ENCODE measurements around the gene RPS6KL1.
"Not testable (repeated sequence)": the region's sequence is repeated elsewhere in the genome, so short reads cannot be mapped to it uniquely, and the experiment has no call there.

The RPS6KL1 gene

GRCh38 chr14:74941676-74942097 lies 18.6 kb upstream of the RPS6KL1 start:
- H3K4me3 ChIP-seq (ENCODE audit: low read length), result no peak overlapping the region

GRCh38 chr14:74940956-74941565 lies 18.0 kb upstream of the RPS6KL1 start:
- Histone ChIP-seq H3K27ac (ENCODE audit: low read length) (no peak overlapping the region), H3K9ac (ENCODE audit: low read depth, low read length) (no peak overlapping the region)

More at GRCh38 chr14:74941676-74942097, 18.6 kb upstream of the RPS6KL1 start:
- Histone ChIP-seq H3K4me1 (ENCODE audit: insufficient read depth, low read length) (no peaks in the 10 kb centered on the region), H3K36me3 (ENCODE audit: insufficient read depth, low read depth, low read length) (no peaks in the 10 kb centered on the region), H3K27me3 (ENCODE audit: insufficient read depth, low read length) (no peaks in the 10 kb centered on the region), H3K27ac (ENCODE audit: low read length) (no peak overlapping the region), H3K9ac (ENCODE audit: low read depth, low read length) (no peak overlapping the region), H3K9me3 (ENCODE audit: insufficient read depth, low read depth, low read length) (no peaks in the 10 kb centered on the region)

GRCh38 chr14:74938531-74939495 lies 15.8 kb upstream of the RPS6KL1 start:
- Histone ChIP-seq H3K4me1 (ENCODE audit: insufficient read depth, low read length) (no peaks in the 10 kb centered on the region), H3K9ac (ENCODE audit: low read depth, low read length) (no peak overlapping the region), H3K4me3 (ENCODE audit: low read length) (no peak overlapping the region)

More at GRCh38 chr14:74940956-74941565, 18.0 kb upstream of the RPS6KL1 start:
- Histone ChIP-seq H3K36me3 (ENCODE audit: insufficient read depth, low read depth, low read length) (no peaks in the 10 kb centered on the region), H3K9me3 (ENCODE audit: insufficient read depth, low read depth, low read length) (no peaks in the 10 kb centered on the region), H3K4me3 (ENCODE audit: low read length) (no peak overlapping the region), H3K27me3 (ENCODE audit: insufficient read depth, low read length) (no peaks in the 10 kb centered on the region), H3K4me1 (ENCODE audit: insufficient read depth, low read length) (no peaks in the 10 kb centered on the region)

GRCh38 chr14:74937171-74937570 lies 14.1 kb upstream of the RPS6KL1 start:
- H3K27me3 ChIP-seq (ENCODE audit: insufficient read depth, low read length), result no peaks in the 10 kb centered on the region
- H3K36me3 ChIP-seq (ENCODE audit: insufficient read depth, low read depth, low read length), result no peaks in the 10 kb centered on the region
- no peaks in the 10 kb centered on the region for H3K9me3 ChIP-seq (ENCODE audit: insufficient read depth, low read depth, low read length)
- no peak overlapping the region for H3K27ac ChIP-seq (ENCODE audit: low read length)
- H3K4me3 ChIP-seq (ENCODE audit: low read length), result no peak overlapping the region
- no peak overlapping the region for H3K9ac ChIP-seq (ENCODE audit: low read depth, low read length)
- no peaks in the 10 kb centered on the region for H3K4me1 ChIP-seq (ENCODE audit: insufficient read depth, low read length)

More at GRCh38 chr14:74938531-74939495, 15.8 kb upstream of the RPS6KL1 start:
- Histone ChIP-seq H3K27me3 (ENCODE audit: insufficient read depth, low read length) (no peaks in the 10 kb centered on the region), H3K9me3 (ENCODE audit: insufficient read depth, low read depth, low read length) (no peaks in the 10 kb centered on the region), H3K27ac (ENCODE audit: low read length) (no peak overlapping the region), H3K36me3 (ENCODE audit: insufficient read depth, low read depth, low read length) (no peaks in the 10 kb centered on the region)

GRCh38 chr14:74936731-74937130 lies 13.7 kb upstream of the RPS6KL1 start:
- Histone ChIP-seq H3K9ac (ENCODE audit: low read depth, low read length) (no peak overlapping the region), H3K4me1 (ENCODE audit: insufficient read depth, low read length) (no peaks in the 10 kb centered on the region), H3K4me3 (ENCODE audit: low read length) (no peak overlapping the region), H3K36me3 (ENCODE audit: insufficient read depth, low read depth, low read length) (no peaks in the 10 kb centered on the region), H3K27ac (ENCODE audit: low read length) (no peak overlapping the region), H3K27me3 (ENCODE audit: insufficient read depth, low read length) (no peaks in the 10 kb centered on the region), H3K9me3 (ENCODE audit: insufficient read depth, low read depth, low read length) (no peaks in the 10 kb centered on the region)

GRCh38 chr14:74936151-74936550 lies 13.1 kb upstream of the RPS6KL1 start:
- no peaks in the 10 kb centered on the region for H3K36me3 ChIP-seq (ENCODE audit: insufficient read depth, low read depth, low read length)
- no peak overlapping the region for H3K27ac ChIP-seq (ENCODE audit: low read length)
- H3K9ac ChIP-seq (ENCODE audit: low read depth, low read length), result no peak overlapping the region
- no peak overlapping the region for H3K4me3 ChIP-seq (ENCODE audit: low read length)
- H3K9me3 ChIP-seq (ENCODE audit: insufficient read depth, low read depth, low read length), result no peaks in the 10 kb centered on the region
- H3K27me3 ChIP-seq (ENCODE audit: insufficient read depth, low read length), result no peaks in the 10 kb centered on the region
- H3K4me1 ChIP-seq (ENCODE audit: insufficient read depth, low read length), result no peaks in the 10 kb centered on the region

GRCh38 chr14:74935360-74935680 lies 12.3 kb upstream of the RPS6KL1 start:
- Histone ChIP-seq H3K9me3 (ENCODE audit: insufficient read depth, low read depth, low read length) (no peaks in the 10 kb centered on the region), H3K27ac (ENCODE audit: low read length) (no peak overlapping the region), H3K4me3 (ENCODE audit: low read length) (no peak overlapping the region), H3K4me1 (ENCODE audit: insufficient read depth, low read length) (no peaks in the 10 kb centered on the region), H3K27me3 (ENCODE audit: insufficient read depth, low read length) (no peaks in the 10 kb centered on the region), H3K36me3 (ENCODE audit: insufficient read depth, low read depth, low read length) (no peaks in the 10 kb centered on the region), H3K9ac (ENCODE audit: low read depth, low read length) (no peak overlapping the region)

GRCh38 chr14:74934476-74935359 lies 11.7 kb upstream of the RPS6KL1 start:
- Histone ChIP-seq H3K36me3 (ENCODE audit: insufficient read depth, low read depth, low read length) (no peaks in the 10 kb centered on the region), H3K4me3 (ENCODE audit: low read length) (no peak overlapping the region), H3K4me1 (ENCODE audit: insufficient read depth, low read length) (no peaks in the 10 kb centered on the region), H3K27ac (ENCODE audit: low read length) (no peak overlapping the region), H3K9ac (ENCODE audit: low read depth, low read length) (no peak overlapping the region), H3K9me3 (ENCODE audit: insufficient read depth, low read depth, low read length) (no peaks in the 10 kb centered on the region), H3K27me3 (ENCODE audit: insufficient read depth, low read length) (no peaks in the 10 kb centered on the region)

- Histone ChIP-seq H3K4me3 (ENCODE audit: low read length) (no peak overlapping the region), H3K9ac (ENCODE audit: low read depth, low read length) (no peak overlapping the region), H3K36me3 (ENCODE audit: insufficient read depth, low read depth, low read length) (no peaks in the 10 kb centered on the region), H3K4me1 (ENCODE audit: insufficient read depth, low read length) (no peaks in the 10 kb centered on the region), H3K27ac (ENCODE audit: low read length) (no peak overlapping the region), H3K27me3 (ENCODE audit: insufficient read depth, low read length) (no peaks in the 10 kb centered on the region), H3K9me3 (ENCODE audit: insufficient read depth, low read depth, low read length) (no peaks in the 10 kb centered on the region)
Measured at GRCh38 chr14:74934041-74934440, 11.0 kb upstream of the RPS6KL1 start.

GRCh38 chr14:74932936-74933335 lies 9.9 kb upstream of the RPS6KL1 start:
- not testable (repeated sequence) for H3K4me1 ChIP-seq (ENCODE audit: insufficient read depth, low read length); H3K9ac ChIP-seq (ENCODE audit: low read depth, low read length); H3K36me3 ChIP-seq (ENCODE audit: insufficient read depth, low read depth, low read length); H3K9me3 ChIP-seq (ENCODE audit: insufficient read depth, low read depth, low read length); H3K27me3 ChIP-seq (ENCODE audit: insufficient read depth, low read length); H3K27ac ChIP-seq (ENCODE audit: low read length); H3K4me3 ChIP-seq (ENCODE audit: low read length)

- Histone ChIP-seq H3K9ac (ENCODE audit: low read depth, low read length) (no peak overlapping the region), H3K9me3 (ENCODE audit: insufficient read depth, low read depth, low read length) (no peaks in the 10 kb centered on the region), H3K27me3 (ENCODE audit: insufficient read depth, low read length) (no peaks in the 10 kb centered on the region), H3K4me3 (ENCODE audit: low read length) (no peak overlapping the region), H3K36me3 (ENCODE audit: insufficient read depth, low read depth, low read length) (no peaks in the 10 kb centered on the region), H3K4me1 (ENCODE audit: insufficient read depth, low read length) (no peaks in the 10 kb centered on the region), H3K27ac (ENCODE audit: low read length) (no peak overlapping the region)
Measured at GRCh38 chr14:74932401-74932901, 9.4 kb upstream of the RPS6KL1 start.
